Mammary microvascular endothelial cell (primary cell): ENCODE measurements around the gene FRAS1. TPM values are rescaled to one million over a fixed set of nuclear protein-coding genes. Genes with fewer than 3 reads are reported as not detected.

Experiments used
- total RNA-seq: library from RNA; depleted of rRNA; stranded (reverse); fragments of >200 nt; gene quantifications from 2 replicates; pipeline ENCODE4 v1.2.3, GENCODE V29; 2015

FRAS1 gene, protein sequence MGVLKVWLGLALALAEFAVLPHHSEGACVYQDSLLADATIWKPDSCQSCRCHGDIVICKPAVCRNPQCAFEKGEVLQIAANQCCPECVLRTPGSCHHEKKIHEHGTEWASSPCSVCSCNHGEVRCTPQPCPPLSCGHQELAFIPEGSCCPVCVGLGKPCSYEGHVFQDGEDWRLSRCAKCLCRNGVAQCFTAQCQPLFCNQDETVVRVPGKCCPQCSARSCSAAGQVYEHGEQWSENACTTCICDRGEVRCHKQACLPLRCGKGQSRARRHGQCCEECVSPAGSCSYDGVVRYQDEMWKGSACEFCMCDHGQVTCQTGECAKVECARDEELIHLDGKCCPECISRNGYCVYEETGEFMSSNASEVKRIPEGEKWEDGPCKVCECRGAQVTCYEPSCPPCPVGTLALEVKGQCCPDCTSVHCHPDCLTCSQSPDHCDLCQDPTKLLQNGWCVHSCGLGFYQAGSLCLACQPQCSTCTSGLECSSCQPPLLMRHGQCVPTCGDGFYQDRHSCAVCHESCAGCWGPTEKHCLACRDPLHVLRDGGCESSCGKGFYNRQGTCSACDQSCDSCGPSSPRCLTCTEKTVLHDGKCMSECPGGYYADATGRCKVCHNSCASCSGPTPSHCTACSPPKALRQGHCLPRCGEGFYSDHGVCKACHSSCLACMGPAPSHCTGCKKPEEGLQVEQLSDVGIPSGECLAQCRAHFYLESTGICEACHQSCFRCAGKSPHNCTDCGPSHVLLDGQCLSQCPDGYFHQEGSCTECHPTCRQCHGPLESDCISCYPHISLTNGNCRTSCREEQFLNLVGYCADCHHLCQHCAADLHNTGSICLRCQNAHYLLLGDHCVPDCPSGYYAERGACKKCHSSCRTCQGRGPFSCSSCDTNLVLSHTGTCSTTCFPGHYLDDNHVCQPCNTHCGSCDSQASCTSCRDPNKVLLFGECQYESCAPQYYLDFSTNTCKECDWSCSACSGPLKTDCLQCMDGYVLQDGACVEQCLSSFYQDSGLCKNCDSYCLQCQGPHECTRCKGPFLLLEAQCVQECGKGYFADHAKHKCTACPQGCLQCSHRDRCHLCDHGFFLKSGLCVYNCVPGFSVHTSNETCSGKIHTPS (N-terminal part only)
- 4.1 and 4.3 TPM in 2 replicates for total RNA-seq

DNA sequence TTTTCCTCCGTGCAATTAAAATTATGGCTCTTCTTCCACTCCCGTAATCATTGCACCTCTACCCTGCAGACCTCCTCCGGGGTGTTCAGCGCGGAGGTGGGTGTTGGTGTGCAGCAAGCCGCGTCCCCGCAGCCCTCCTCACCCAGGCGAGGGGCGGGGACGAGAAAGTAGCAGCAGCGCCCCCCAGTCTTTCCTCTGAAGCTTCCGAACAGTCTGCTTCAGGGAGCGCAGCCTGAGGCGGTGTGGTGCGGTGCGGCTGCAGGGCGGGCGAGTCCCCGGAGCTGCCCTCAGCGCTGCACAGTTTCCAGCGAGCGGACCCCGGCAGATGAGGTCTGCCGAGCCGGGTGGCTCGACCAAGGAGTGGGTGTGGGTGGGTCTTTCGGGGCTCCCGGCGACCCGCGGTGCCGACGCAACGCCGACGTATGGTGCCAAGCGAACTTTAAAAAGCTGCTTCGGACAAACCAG, at the start of gene FRAS1:
Gene FRAS1 (plus strand): TSS at position 189 of the 465 bp plus-strand sequence. CDS start 687 bp downstream, outside the sequence.

DNA sequence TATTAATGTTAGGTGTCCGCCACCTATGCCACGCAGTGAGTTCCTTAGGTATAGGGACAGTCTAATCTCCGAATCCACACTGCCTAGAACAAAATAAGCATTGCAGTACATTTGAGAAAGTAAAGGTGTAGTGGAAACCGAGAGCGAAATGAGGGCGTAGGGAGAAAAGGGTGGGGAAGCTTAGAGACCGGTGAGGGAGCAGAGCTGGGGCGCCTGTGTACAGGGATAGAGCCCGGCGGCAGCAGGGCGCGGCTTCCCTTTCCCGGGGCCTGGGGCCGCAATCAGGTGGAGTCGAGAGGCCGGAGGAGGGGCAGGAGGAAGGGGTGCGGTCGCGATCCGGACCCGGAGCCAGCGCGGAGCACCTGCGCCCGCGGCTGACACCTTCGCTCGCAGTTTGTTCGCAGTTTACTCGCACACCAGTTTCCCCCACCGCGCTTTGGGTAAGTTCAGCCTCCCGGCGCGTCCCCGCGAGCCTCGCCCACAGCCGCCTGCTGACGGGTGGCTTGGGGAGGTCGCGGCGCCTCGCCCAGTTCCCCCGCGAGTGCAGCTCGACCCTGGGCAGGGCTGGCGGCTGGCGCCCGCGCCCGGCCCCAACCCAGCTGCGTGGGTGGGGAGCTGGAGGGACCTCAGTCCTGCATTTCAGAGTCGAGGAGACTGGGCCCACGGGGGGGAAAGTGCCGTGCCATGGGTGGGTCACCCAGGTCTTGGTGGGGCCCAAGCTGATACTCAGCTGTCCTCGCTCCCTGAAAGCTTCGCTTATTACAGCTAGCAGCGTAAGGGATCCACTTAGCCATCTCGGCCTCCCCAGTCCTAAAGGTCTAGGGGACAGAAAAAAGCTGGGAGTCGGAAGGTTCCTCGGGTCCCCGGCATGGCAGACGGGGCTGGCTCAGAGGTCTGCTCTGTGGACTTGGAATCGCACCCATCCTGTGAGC, 494.6 kb downstream of the FRAS1 start, which contains the start of gene ANXA3:
Gene ANXA3 (plus strand): TSS at position 351 of the 932 bp plus-strand sequence. CDS start 2,704 bp downstream, outside the sequence.

Other genes with a start within 250 kb of the FRAS1 start
- gene CNOT6L, start 238.0 kb upstream of the FRAS1 start, total RNA-seq = 26.1 and 28.1 TPM in 2 replicates
- 48.4 and 61.4 TPM in 2 replicates for gene MRPL1, start 194.5 kb upstream of the FRAS1 start, total RNA-seq